Fibroblast of gingiva (primary cell): ENCODE measurements around the gene MAPK8.

Source experiments
- DNase-seq: peaks from one replicate; pipeline ENCODE4 v3.0.0-alpha.2; 2011; ENCODE audit warnings: low read depth

Gene MAPK8

DNA sequence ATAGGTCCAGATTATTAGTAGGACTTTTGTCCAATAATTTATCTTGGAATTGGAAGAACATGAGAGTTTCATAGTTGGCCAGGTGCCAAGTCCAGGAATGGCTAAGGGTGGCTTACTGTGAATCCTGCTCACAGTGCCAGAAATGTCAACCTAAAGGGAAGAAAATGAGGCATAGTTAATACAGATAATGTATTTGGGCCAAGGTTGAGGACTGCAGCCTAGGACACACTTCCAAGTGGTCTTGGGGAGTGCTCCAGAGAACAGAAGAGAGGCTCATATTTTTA lies 78.2 kb downstream of the MAPK8 start:
- no peak for DNase-seq

DNA sequence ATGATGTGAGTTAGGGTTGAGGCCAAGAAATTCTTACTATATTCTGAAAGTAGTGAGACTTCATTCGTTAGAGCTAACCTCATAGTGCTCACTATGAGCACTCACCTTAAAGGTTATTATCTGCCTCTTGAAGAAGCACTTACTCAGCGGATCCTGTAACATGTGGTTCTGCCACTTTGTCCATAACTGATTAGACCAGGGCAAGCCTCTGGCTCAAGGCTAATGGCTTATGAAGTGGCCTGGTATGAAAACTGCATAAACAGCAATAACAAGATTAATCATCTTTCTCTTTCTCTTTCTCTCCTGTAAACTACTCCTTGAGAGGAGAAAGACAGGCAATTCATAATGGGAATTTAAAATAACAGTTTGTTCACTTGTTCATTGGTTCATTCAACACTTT lies 82.8 kb downstream of the MAPK8 start:
- DNase-seq: no peak

DNA sequence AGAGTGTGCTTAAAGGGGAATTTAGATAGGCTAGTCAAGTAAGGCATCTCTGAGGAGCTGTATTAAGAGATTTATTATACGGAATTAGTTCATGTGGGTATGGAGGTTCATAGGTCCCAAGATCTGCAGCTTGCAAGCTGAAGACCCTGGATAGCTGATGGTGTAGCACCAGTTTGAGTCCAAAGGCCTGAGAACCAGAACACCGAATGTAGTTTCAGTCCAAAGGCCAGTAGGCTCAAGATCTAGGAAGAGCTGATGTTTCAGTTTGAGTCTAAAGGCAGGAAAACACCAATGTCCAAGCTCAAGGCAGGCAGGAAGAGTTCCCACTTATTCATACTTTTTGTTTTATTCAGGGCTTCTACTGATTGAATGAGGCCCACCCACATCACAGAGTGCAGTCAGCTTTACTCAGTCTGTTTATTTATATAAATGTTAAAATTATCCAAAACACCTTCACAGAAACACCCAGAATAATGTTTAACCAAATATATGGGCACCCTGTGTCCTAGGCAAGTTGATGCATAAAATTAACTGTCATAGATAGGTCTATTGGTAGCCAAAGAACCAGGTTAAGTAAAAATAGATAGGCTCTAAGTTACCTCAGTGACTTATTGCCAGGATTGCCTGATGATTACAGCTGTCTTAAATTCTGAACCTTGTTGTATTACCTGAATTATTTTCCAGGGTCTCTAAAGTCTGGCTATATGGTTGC lies 83.5 kb downstream of the MAPK8 start:
- DNase-seq: no peak

DNA sequence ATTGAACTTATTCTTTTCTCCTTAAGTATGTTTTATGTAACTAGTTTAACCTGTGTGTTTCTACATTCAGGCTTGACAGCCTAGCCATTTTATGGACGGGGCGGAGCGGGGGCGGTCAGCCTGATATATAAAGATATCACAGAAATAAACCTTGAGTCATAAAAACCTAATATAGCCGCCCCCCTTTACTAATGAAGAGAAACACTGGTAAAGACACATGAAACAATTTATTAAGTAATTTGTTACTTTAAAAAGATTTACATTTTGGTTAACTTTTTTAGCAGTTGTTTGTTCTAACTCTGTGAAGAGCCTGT lies 84.0 kb downstream of the MAPK8 start:
- no peak for DNase-seq

DNA sequence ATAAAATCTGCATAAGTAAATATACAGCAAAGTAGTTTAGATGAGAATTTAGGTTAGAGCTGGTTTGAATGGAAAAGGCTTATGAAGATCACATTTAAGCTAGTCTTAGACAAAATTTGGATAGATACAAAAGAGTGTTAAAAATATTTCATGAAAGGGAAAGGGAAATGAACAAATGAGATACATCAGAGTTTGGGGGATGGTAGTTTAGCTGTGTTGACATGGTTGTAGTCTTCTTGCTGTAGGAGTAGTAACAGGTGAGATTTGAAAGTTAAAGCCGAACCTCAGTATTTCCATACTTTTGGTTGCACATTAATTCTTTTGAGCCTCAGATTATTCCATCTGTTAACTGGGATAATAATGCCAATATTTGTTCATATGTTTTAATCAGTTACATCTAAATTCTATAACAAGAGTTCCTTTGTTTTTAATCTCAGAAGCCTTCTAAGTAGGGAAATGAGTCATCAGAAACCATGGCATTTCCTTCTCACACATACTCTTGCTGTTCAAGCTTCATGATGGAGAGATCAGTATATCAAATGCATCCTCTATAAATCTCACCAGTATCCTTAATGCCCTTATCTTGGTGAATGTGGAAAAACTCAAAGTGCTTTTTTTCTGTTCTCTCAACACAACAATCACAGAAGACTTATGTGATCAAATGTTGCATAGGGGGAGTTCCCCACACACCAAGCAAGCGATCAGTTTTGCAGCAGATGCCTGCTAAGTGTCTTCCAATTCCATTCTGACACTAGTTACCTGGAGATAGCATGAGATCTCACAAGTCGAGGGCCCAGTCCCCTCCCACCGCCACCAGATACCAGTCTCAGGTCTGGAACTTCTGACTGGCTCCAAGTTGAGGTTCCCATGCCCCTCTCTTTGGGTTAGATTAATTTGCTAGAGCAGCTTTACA lies 84.7 kb downstream of the MAPK8 start:
- DNase-seq: no peak

DNA sequence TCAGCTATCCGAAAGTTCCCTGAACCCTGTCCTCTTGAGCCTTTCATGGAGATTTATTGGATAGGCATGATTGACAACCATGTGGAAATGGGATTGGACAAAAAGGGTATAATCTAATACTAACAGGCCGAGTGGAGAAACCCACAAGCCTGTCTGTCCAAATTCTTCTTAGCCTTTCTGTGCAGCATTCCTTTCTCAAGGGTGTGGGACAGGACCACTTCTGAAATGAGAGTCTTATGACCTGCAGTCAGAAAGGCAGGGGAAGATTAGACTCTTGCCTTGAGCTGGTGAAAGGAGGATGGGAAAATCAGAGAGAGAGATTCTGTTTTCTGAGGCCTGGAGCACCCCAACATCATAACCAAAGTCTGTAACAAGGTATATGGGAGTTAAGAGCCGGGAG lies 85.5 kb downstream of the MAPK8 start:
- DNase-seq: no peak

DNA sequence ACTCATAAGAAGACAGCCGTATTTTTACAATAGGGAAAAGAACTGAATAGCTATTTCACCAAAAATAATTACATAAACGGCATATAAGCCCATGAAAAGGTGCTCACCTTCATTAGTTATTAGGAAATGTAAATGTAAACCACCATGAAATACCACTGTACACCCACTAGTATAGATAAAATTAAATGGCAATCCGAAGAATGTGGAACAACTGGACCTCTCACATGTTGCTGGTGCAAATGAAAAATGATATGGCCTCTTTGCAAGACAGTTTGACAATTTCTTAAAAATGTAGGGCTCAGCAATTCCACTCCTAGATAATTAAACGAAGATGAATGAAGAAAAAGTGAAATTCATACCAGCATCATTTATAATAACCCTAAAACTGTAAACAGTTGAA lies 91.8 kb downstream of the MAPK8 start:
- DNase-seq: no peak

DNA sequence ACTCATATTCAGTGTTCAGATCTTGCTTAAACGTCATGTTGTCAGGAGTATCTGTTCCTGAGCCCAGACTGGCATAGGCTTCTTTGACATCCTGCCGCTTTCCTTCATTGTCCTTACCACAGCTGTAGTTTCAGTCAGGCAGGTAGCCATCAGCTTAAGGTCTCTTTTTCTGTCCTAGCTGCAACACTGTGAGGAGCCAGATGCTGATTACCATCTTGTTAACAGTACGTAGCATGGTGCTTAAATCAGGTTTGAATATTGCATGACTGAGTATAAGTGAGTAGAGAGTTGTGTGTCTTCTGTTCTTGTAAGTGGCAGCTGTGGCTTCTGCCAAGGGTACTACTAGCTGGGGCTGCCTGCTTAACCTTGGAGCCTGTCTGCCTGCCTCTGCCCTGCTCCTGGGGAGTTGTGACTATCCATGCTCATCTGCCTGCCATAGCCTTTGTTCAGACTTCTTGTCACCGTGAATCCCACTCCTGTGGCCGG lies 92.6 kb downstream of the MAPK8 start:
- no peak for DNase-seq

DNA sequence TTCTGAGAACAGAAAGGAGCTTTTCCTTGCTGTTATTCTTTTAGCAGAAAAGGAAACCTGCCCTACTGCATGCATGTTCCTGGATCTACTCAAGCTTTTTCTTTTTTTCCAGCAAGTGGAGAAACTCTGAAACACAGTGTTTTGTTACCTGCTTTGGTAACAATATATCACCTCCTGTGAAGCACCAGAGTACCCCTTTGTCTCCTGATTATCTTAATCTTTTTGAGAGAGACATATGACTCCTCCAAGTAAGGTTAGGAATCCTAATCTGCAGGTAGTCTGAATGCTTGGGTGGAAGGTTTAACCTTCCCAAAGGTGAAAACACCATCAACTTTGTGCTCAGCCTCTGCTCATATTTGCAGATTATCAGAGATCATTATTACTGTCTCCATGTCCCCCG lies 93.1 kb downstream of the MAPK8 start:
- DNase-seq: no peak

DNA sequence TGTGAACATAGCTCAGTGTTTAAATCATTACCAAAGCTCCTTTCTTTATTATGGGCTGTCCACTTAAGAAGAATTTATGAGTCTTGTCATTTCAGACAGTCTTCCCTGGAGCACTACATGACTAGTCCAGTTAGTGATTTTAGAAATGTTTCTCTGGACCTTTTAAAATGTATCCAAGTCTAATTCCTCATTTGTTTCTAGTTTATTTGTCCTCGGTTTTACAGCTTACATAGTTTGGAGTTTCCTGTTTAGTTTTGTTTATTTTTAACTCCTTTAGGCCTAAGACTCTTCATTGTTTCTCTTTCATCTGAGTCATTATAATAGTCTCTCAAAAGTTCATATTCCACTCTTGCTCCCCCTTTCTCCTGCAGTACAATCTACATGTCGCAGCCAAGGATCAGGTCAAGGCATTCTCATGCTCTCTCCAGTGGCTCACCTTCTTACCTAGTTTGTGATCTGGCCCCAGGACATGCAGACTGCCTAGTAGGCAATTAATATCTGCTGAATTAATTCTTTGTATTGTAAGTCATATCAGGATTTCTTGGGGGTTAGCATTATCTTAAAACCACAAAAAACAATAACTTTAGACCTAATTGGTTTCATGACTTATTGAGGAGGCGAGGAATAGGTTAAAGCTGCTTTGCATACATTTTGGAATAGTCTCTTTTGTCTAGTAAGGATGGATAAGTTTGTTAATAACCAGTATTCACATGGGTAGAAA lies 93.8 kb downstream of the MAPK8 start:
- DNase-seq: peak; percentile 29

DNA sequence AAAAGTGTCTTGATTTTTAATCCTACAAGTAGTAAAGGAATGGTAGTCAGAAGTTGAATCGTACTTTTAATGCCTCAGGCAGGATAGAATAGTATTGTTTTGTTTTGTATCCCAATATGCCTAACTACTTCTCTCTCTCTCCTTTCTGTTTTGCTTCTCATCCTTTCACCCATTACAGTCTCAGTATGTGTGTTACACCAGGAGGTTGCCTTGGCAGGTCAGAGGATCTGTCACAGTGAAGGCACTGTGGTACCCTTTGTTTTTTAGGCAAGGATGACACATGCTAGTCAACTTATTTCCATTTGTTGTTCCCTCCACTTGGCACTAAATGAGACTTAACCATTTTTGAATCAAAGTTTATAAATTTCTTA lies 94.4 kb downstream of the MAPK8 start:
- DNase-seq: no peak

DNA sequence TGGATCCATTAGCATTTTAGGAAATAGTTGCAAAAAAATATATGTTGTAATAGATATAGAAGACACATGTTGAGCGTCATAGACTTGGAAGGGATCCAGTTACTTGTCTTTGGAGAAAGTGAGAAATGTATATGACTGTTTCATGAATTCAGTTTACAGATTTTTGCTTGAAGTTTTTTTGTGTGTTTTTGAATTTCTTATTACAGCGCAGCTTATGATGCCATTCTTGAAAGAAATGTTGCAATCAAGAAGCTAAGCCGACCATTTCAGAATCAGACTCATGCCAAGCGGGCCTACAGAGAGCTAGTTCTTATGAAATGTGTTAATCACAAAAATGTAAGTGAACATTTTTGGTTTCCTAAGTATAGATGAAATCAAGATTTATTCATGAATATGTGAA lies 98.2 kb downstream of the MAPK8 start:
- DNase-seq: peak; percentile 93

DNA sequence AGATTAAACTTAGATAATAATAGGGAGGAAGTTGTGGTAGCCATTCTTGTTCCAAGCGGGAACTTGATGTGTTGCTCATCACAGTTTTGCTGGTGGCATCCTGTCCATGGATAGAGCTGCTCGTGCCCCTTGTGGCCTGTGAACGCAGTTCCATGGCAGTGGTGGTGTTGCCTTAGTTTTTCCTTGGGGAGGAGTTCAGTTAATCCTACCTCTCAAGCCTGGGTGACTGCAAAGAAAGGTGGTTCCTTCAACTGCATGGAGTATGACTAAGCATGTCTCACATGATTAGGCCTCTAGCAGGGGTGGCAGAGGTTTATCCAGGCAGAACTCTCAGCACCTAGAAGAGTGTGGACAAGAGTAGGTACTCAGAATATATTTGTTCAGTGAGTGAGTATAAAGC lies 99.7 kb downstream of the MAPK8 start:
- no peak for DNase-seq

DNA sequence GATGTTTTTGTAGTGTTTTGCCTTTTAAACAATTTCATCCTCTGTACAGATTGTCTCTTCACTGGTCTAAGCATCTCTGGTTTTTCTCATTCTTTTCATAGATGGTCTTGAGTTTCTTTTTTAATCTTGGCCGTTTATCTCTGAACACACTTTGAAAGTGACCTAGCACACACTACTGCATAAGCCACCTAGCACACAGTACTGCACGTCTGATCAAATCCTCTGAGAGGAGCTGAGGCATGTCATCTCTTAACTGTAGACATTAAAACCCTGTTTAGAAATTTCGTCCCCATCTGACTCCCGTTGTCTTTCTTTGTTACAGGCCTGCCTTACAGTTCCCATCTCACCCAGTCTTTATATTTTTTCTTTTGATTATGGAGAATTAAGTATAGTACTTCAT lies 100.2 kb downstream of the MAPK8 start:
- no peak for DNase-seq

DNA sequence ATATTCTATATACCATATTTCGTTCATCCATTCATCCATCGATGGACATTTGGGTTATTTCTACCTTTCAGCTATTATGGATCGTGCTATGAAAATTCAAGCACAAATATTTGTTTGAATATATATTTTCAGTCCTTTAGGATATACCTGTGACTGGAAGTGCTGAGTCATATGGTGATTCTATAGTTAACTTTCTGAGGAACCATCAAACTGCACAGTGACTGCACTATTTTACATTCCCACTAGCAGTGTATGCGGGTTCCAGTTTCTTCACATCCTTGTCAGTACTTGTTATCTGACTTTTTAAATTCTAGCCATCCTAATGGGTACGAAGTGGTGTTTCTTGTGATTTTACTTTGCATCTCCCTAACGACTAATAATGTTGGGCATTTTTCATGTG lies 104.0 kb downstream of the MAPK8 start:
- no peak for DNase-seq

DNA sequence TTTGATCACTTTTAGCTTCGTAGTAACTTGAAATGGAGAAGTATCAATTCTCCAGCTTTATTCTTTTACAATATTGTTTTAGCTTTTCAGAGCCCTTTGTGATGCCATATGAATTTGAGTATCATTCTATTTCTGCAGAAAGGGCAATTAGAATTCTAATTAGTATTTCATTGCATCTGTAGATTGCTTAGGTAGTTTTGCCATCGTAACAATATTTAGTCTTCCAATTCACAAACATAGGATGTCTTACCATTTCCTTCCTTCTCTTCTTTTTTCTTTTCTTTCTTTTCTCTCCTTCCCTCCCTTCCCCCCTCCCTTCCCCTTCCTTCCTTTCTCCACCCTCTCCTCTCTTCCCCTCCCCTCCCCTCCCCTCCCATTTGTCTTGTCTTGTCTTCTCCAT lies 105.0 kb downstream of the MAPK8 start:
- no peak for DNase-seq

DNA sequence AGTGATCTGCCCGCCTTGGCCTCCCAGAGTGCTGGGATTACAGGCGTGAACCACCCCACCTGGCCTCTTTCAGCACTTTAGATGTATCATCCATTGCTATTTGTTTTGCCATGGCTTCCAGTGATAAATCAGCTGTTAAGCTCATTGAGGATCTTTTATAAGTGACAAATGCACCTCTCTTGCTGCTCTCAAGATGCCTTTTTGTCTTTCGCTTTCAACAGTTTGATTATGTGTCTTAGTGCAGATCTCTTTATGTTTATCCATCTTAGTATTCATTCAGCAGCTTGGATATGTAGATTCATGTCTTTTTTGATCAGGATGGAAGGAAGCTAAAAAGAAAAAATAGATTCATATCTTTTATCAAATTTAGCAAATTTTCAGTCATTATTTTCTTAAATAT lies 105.6 kb downstream of the MAPK8 start:
- no peak for DNase-seq

DNA sequence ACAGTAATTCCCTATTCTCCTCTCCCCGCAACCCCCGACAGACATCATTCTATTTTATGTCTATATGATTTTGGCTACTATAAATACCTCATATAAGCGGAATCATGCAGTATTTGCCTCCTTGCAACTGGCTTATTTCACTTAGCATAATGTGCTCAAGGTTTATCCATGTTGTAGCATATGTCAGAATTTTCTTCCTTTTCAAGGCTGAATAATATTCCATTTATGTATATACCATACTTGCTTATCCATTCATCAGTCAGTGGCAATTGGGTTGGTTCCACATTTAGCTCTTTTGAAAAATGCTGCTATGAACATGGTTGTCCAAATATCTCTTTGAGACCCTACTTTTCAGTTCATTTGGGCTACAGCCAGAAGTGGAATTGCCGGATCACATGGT lies 106.5 kb downstream of the MAPK8 start:
- DNase-seq: no peak

DNA sequence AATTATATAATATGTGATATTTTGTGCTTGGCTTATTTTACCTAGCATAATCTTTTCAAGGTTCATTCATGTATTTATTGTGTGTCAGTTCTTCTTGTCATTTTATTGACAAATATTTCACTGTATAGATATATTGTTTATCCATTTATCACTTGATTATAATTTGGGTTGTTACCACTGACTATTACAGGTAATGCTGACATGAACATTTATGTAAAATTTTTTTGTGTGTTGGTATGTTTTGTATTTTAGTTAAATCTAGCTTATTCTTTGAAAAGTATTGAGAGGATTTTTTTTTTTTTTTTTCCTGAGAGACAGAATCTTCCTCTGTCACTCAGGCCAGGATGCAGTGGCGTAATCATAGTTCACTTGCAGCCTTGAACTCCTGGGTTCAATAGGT lies 107.7 kb downstream of the MAPK8 start:
- no peak for DNase-seq

DNA sequence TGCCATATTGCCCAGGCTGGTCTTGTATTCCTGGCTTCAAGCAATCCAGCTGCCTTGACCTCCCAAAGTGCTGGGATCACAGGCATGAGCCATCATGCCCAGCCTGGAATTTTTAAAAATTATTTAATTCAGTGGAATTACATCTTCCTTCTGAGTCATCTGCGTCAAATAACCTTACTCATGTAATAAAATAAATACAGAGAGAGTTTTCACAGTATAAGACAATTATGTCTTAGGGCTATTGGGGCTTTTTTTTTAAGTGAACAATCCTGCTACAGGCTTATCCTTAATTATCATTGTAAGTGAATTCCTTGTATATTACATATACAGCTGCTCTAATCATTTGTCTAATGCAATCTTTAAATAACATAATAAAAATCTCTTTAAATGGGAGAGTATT lies 108.3 kb downstream of the MAPK8 start:
- peak; percentile 25 for DNase-seq

DNA sequence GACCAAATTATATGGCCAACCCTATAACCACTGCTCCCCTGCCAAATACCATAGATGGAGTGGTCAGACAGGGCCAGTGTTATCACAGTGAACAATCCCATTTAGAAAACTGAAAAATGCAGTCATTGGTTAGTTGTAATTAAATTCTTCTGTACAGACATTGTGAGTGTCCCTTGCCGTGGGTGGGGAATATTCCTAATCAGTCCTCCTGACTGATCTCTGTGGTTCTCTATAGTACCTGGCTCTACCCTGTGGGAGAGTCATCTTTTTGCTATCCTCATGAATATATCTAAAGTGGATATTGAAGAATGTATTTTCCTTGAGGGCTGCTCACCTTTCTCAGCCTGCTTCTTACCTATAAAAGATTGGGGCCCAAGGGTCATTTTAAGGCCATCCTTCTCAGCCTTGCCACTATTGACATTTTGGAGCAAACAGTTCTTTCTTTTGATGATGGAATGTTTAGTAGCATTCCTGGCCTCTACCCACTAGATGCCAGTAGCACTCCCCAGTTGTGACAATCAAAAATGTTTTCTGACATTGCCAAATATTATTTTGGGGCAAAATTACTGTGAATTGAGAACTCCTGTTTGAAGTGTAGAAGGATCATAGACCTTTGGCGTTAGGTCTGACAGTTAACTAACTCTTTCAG lies 110.2 kb downstream of the MAPK8 start:
- DNase-seq: no peak

DNA sequence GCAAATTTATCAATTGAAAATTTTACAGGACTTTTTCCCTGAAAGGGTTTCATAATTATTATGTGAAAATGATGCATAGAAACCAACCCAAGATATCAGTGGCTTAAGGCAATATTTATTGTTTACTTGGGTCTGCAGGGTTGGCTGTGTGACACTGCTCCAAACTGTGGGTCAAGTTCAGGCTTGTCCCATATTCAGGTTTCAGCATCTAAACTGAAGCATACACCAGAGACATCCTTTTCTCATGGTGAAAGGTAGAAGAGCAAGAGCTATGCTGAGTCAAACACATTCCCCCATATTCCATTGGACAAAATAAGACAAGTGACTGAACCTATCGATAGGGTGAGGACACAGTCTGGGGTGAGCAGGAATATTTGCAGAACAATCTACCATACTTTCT lies 110.9 kb downstream of the MAPK8 start:
- no peak for DNase-seq
